ENCODE data around the gene TOLLIP.

- TF ChIP-seq CTCF (IDR thresholded peaks at IDR 0.05), result no peak
- TF ChIP-seq POLR2A (IDR thresholded peaks at IDR 0.05), result no peak
These were observed 34.1 kb upstream of the TOLLIP start for GRCh38 chr11:1343391-1344055.

Measured in Peyer's patch (tissue), 4 donors.